H9 (cell line): ENCODE data around the gene HK2. TPM values are rescaled to one million over a fixed set of nuclear protein-coding genes. Genes with fewer than 3 reads are reported as not detected.

ENCODE experiments used
- DNase-seq: peaks from one replicate; pipeline ENCODE4 v3.0.0-alpha.2; 2017
- H2AFZ ChIP-seq: one replicate; pipeline ENCODE4 v1.6.1; 2013; ENCODE audit warnings: mild to moderate bottlenecking, low read length, control low read depth, moderate library complexity
- H2AK5ac ChIP-seq: 2 replicates; pipeline ENCODE4 v1.6.1; 2013; ENCODE audit warnings: low read length, control low read depth, mixed read lengths; ENCODE audit not compliant: insufficient read length
- H2BK120ac ChIP-seq: one replicate; pipeline ENCODE4 v1.6.1; 2013; ENCODE audit warnings: low read depth, mild to moderate bottlenecking, low read length, control low read depth, inconsistent platforms; ENCODE audit not compliant: poor library complexity, severe bottlenecking
- H2BK12ac ChIP-seq: 2 replicates; pipeline ENCODE4 v1.6.1; 2013; ENCODE audit warnings: low read length, control low read depth, mixed read lengths, low read depth; ENCODE audit not compliant: insufficient read length
- H2BK15ac ChIP-seq: 2 replicates; pipeline ENCODE4 v1.6.1; 2013; ENCODE audit warnings: low read depth, low read length, control low read depth
- H2BK20ac ChIP-seq: one replicate; pipeline ENCODE4 v1.6.1; 2013; ENCODE audit warnings: low read depth, mild to moderate bottlenecking, low read length, control low read depth, inconsistent platforms; ENCODE audit not compliant: poor library complexity, severe bottlenecking
- H2BK5ac ChIP-seq: 2 replicates; pipeline ENCODE4 v1.6.1; 2013; ENCODE audit warnings: low read length, control low read depth, mixed read lengths; ENCODE audit not compliant: insufficient read length
- H3K14ac ChIP-seq: 2 replicates; pipeline ENCODE4 v1.6.1; 2013; ENCODE audit warnings: low read length, control low read depth; ENCODE audit not compliant: insufficient read depth
- H3K18ac ChIP-seq: 2 replicates; pipeline ENCODE4 v1.6.1; 2013; ENCODE audit warnings: low read depth, mild to moderate bottlenecking, mixed read lengths, low read length, control low read depth; ENCODE audit not compliant: insufficient read length
- H3K23ac ChIP-seq: 2 replicates; pipeline ENCODE4 v1.6.1; 2013; ENCODE audit warnings: low read length, control low read depth, mixed read lengths, low read depth; ENCODE audit not compliant: insufficient read length
- H3K23me2 ChIP-seq: 2 replicates; pipeline ENCODE4 v1.6.1; 2013; ENCODE audit warnings: low read depth, mild to moderate bottlenecking, mixed read lengths, low read length, control low read depth; ENCODE audit not compliant: insufficient read length, poor library complexity, severe bottlenecking
- H3K27ac ChIP-seq: 2 replicates; pipeline ENCODE4 v1.5.1; 2013; ENCODE audit warnings: low read length, control low read depth, mixed read lengths, low read depth; ENCODE audit not compliant: insufficient read length
- H3K27me3 ChIP-seq: 2 replicates; pipeline ENCODE4 v1.6.1; 2013; ENCODE audit warnings: low read length, control low read depth, inconsistent platforms; ENCODE audit not compliant: insufficient read depth
- H3K4ac ChIP-seq: 2 replicates; pipeline ENCODE4 v1.6.1; 2013; ENCODE audit warnings: low read depth, mild to moderate bottlenecking, control low read depth, inconsistent platforms, low read length, moderate library complexity
- H3K4me1 ChIP-seq: 2 replicates; pipeline ENCODE4 v1.6.1; 2013; ENCODE audit warnings: low read length, control low read depth, inconsistent platforms; ENCODE audit not compliant: insufficient read depth
- H3K4me2 ChIP-seq: 2 replicates; pipeline ENCODE4 v1.6.1; 2013; ENCODE audit warnings: low read length, control low read depth, mixed read lengths; ENCODE audit not compliant: insufficient read length, insufficient read depth
- H3K56ac ChIP-seq: 2 replicates; pipeline ENCODE4 v1.6.1; 2013; ENCODE audit warnings: low read depth, mild to moderate bottlenecking, mixed read lengths, low read length, control low read depth; ENCODE audit not compliant: insufficient read length
- H3K79me1 ChIP-seq: 2 replicates; pipeline ENCODE4 v1.6.1; 2013; ENCODE audit warnings: low read depth, mild to moderate bottlenecking, moderate library complexity, low read length, control low read depth, inconsistent platforms; ENCODE audit not compliant: insufficient read depth, poor library complexity, severe bottlenecking
- H3K79me2 ChIP-seq: 2 replicates; pipeline ENCODE4 v1.6.1; 2013; ENCODE audit warnings: low read length, control low read depth, inconsistent platforms; ENCODE audit not compliant: insufficient read depth
- H3K9ac ChIP-seq: 2 replicates; pipeline ENCODE4 v1.6.1; 2013; ENCODE audit warnings: low read length, control low read depth, mixed read lengths; ENCODE audit not compliant: insufficient read length; ENCODE audit errors: extremely low read depth
- H3K9me3 ChIP-seq: one replicate; pipeline ENCODE4 v1.6.1; 2013; ENCODE audit warnings: low read depth, low read length, inconsistent platforms; ENCODE audit not compliant: control insufficient read depth
- H3T11ph ChIP-seq: one replicate; pipeline ENCODE4 v1.6.1; 2013; ENCODE audit warnings: mild to moderate bottlenecking, low read length, control low read depth, inconsistent platforms
- H4K20me1 ChIP-seq: one replicate; pipeline ENCODE4 v1.6.1; 2013; ENCODE audit not compliant: control insufficient read depth, insufficient read length, insufficient read depth
- H4K5ac ChIP-seq: 2 replicates; pipeline ENCODE4 v1.6.1; 2013; ENCODE audit warnings: low read depth, mild to moderate bottlenecking, mixed read lengths, low read length, control low read depth; ENCODE audit not compliant: insufficient read length
- H4K8ac ChIP-seq: replicated peaks from 2 replicates; pipeline ENCODE4 v1.6.1; 2013; ENCODE audit warnings: low read length, control low read depth, mixed read lengths, low read depth; ENCODE audit not compliant: insufficient read length
- H4K91ac ChIP-seq: 2 replicates; pipeline ENCODE4 v1.6.1; 2013; ENCODE audit warnings: low read depth, mild to moderate bottlenecking, moderate library complexity, mixed read lengths, low read length, control low read depth; ENCODE audit not compliant: insufficient read length
- H3K27ac Mint-ChIP-seq, 3 experiments: 2 replicates in 2 of 3; 3 replicates in 1 of 3; pipeline ENCODE4 v1.8.0; 2020 to 2021; ENCODE audit warnings: mixed read lengths in 3 of 3, mild to moderate bottlenecking in 1 of 3, moderate library complexity in 1 of 3
- H3K27me3 Mint-ChIP-seq: 2 replicates; pipeline ENCODE4 v1.8.0; 2021; ENCODE audit warnings: low read depth, mild to moderate bottlenecking, moderate library complexity, mixed read lengths
- H3K36me3 Mint-ChIP-seq, 3 experiments: 2 replicates in 2 of 3; 3 replicates in 1 of 3; pipeline ENCODE4 v1.8.0; 2020 to 2021; ENCODE audit warnings: low read depth in 3 of 3, mixed read lengths in 3 of 3; ENCODE audit not compliant: insufficient read depth in 1 of 3
- H3K4me1 Mint-ChIP-seq, 2 experiments: 2 replicates each; pipeline ENCODE4 v1.8.0; 2020; ENCODE audit warnings: mixed read lengths in 2 of 2
- H3K4me3 Mint-ChIP-seq, 2 experiments: 2 replicates in 1 of 2; 3 replicates in 1 of 2; pipeline ENCODE4 v1.8.0; 2020 to 2021; ENCODE audit warnings: mild to moderate bottlenecking in 2 of 2, mixed read lengths in 2 of 2, moderate library complexity in 1 of 2
- H3K9me3 Mint-ChIP-seq, 2 experiments: 2 replicates in 1 of 2; 3 replicates in 1 of 2; pipeline ENCODE4 v1.8.0; 2020; ENCODE audit warnings: mild to moderate bottlenecking in 2 of 2, mixed read lengths in 2 of 2, moderate library complexity in 1 of 2
- WGBS: extraction: QIAGEN DNeasy Blood & Tissue Kit; methylation state at CpG from one replicate; pipeline ENCODE4 v1.1.7; 2013; ENCODE audit warnings: missing lambda C conversion rate, low lambda C conversion rate, mixed read lengths; ENCODE audit not compliant: insufficient read length; ENCODE audit errors: extremely low coverage; 5-methylcytosine and 5-hydroxymethylcytosine counted together
- total RNA-seq: library from RNA; stranded (reverse); gene quantifications from 2 replicates; pipeline ENCODE4 v1.2.1, GENCODE V29; 2021
- TF ChIP-seq, protein P1 (sequence below): fragments of 200-600 bp; sonication (generic); conservative IDR thresholded peaks from 3 replicates; pipeline ENCODE4 v1.8.0; 2021; ENCODE audit warnings: antibody characterized with exemption, mild to moderate bottlenecking

HK2 gene
- total RNA-seq, 1 experiment from 2014 or later, result 54.3 TPM

DNA sequence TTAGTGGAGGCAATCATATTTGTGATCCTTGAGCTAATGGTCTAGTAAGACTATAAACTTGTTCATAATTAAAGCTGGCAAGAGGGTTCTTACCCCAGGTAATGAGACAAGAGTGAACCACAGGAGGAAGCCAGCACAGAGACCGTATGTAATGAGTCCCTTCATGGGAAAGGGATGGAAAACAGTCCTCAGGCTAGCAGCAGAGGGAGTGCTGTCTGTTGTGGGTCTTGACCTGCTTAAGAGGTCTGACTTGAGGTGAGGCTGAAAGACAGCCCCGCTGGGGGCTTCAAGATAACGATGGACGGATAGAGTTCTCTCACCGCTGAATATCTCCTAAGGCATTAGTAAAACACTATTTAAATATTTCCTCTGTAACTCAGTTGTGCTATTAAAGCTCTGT lies 108.3 kb downstream of the HK2 start:
- Histone ChIP-seq H2AFZ (no peak overlapping the region), H3K18ac (no peak overlapping the region), H3K23me2 (no peaks in the 10 kb centered on the region), H3K14ac (no peak overlapping the region), H4K91ac (no peak overlapping the region), H3K27me3 (no peaks in the 10 kb centered on the region), H4K5ac (no peak overlapping the region), H2BK15ac (no peak overlapping the region), H3K4ac (no peak overlapping the region), H2BK12ac (no peak overlapping the region), H3K9ac (no peak overlapping the region), H3K4me2 (no peak overlapping the region), H3K23ac (no peak overlapping the region), H3K56ac (no peak overlapping the region), H3K27ac (no peak overlapping the region), H2BK5ac (no peak overlapping the region), H3K79me1 (no peaks in the 10 kb centered on the region), H3T11ph (no peak overlapping the region), H4K8ac (no peak overlapping the region), H3K9me3 (no peaks in the 10 kb centered on the region), H2AK5ac (no peak overlapping the region), H2BK120ac (no peak overlapping the region), H2BK20ac (no peak overlapping the region), H3K4me1 (no peaks in the 10 kb centered on the region), H4K20me1 (no peaks in the 10 kb centered on the region), H3K79me2 (no peaks in the 10 kb centered on the region)
- H3K27ac Mint-ChIP-seq, result no peak overlapping the region
- no peak for DNase-seq
- peaks cover under 1% of the 10 kb centered on the region in 2 experiments; a peak in 3 of 4 replicates for H3K4me1 Mint-ChIP-seq
- WGBS, result no CpG with 5 or more reads among the region's 5 CpGs
- peaks cover 0 to under 1% of the 10 kb centered on the region in 2 experiments; a peak in 1 of 5 replicates for H3K9me3 Mint-ChIP-seq
- H3K4me3 Mint-ChIP-seq, result no peak overlapping the region
- H3K27me3 Mint-ChIP-seq, result no peaks in the 10 kb centered on the region
- TF ChIP-seq, protein P1, sequence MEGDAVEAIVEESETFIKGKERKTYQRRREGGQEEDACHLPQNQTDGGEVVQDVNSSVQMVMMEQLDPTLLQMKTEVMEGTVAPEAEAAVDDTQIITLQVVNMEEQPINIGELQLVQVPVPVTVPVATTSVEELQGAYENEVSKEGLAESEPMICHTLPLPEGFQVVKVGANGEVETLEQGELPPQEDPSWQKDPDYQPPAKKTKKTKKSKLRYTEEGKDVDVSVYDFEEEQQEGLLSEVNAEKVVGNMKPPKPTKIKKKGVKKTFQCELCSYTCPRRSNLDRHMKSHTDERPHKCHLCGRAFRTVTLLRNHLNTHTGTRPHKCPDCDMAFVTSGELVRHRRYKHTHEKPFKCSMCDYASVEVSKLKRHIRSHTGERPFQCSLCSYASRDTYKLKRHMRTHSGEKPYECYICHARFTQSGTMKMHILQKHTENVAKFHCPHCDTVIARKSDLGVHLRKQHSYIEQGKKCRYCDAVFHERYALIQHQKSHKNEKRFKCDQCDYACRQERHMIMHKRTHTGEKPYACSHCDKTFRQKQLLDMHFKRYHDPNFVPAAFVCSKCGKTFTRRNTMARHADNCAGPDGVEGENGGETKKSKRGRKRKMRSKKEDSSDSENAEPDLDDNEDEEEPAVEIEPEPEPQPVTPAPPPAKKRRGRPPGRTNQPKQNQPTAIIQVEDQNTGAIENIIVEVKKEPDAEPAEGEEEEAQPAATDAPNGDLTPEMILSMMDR, result 0 out of 3 replicates have a peak, but pooled peaks have one; percentile 23
- peaks cover under 1 to 6% (median under 1%) of the 10 kb centered on the region in 3 experiments; a peak in 2 of 7 replicates for H3K36me3 Mint-ChIP-seq

Other genes with a start within 250 kb of the HK2 start
- 5.5 and 7.6 TPM in 2 replicates for gene M1AP, start 185.8 kb upstream of the HK2 start, total RNA-seq
- 6.4 and 6.6 TPM in 2 replicates for gene SEMA4F, start 179.9 kb upstream of the HK2 start, total RNA-seq
- gene POLE4, start 124.5 kb downstream of the HK2 start, total RNA-seq, result 34.4 and 44.7 TPM in 2 replicates